ENCODE measurements around the gene UGT2B11. TPM values are rescaled to one million over a fixed set of nuclear protein-coding genes. Genes with fewer than 3 reads are reported as not detected.
A peak's percentile ranks its signal among the peaks of the same experiment; 100 is the strongest.
"Not testable (repeated sequence)": the region's sequence is repeated elsewhere in the genome, so short reads cannot be mapped to it uniquely, and the experiment has no call there.

Gene UGT2B11
- total and polyA plus RNA-seq, 2 experiments from 2014 or later, result 3.2 to 17.1 TPM

GRCh38 chr4:69181519-69182169 lies 32.9 kb downstream of the UGT2B11 start:
- H3K27me3 ChIP-seq; H2AFZ ChIP-seq; H3K4me2 ChIP-seq; H3K27ac ChIP-seq; H3K4me3 ChIP-seq; H3K9me2 ChIP-seq (replicated peaks; ENCODE audit: insufficient read depth); H4K20me1 ChIP-seq (ENCODE audit: insufficient read depth, poor library complexity, severe bottlenecking); H3K36me3 ChIP-seq (replicated peaks; ENCODE audit: insufficient read depth, low read depth); DNase-seq (ENCODE audit: low spot score); H3K4me1 ChIP-seq (ENCODE audit: insufficient read depth); H3K9me3 ChIP-seq (ENCODE audit: low read depth); H3K79me2 ChIP-seq: not testable (repeated sequence)
- WGBS (ENCODE audit: low lambda C conversion rate, missing lambda C conversion rate), result 90% methylated on average over 6 of the region's 6 CpGs

GRCh38 chr4:69179817-69180216 lies 34.7 kb downstream of the UGT2B11 start:
- peak; percentile 16 for DNase-seq (ENCODE audit: low spot score)
- WGBS (ENCODE audit: low lambda C conversion rate, missing lambda C conversion rate), result 61% methylated on average over 1 of the region's 1 CpG

GRCh38 chr4:69178751-69179205 lies 35.8 kb downstream of the UGT2B11 start:
- H2AFZ ChIP-seq, result peak overlapping the region; percentile 28
- not testable (repeated sequence) for H3K4me3 ChIP-seq; H3K36me3 ChIP-seq (replicated peaks; ENCODE audit: insufficient read depth, low read depth); H4K20me1 ChIP-seq (ENCODE audit: insufficient read depth, poor library complexity, severe bottlenecking); H3K27me3 ChIP-seq; H3K4me1 ChIP-seq (ENCODE audit: insufficient read depth); H3K79me2 ChIP-seq; H3K9me3 ChIP-seq (ENCODE audit: low read depth); H3K9me2 ChIP-seq (replicated peaks; ENCODE audit: insufficient read depth)
- peak overlapping the region; percentile 87 for H3K27ac ChIP-seq
- WGBS (ENCODE audit: low lambda C conversion rate, missing lambda C conversion rate), result 49% methylated on average over 6 of the region's 6 CpGs
- H3K4me2 ChIP-seq, result peak overlapping the region; percentile 65
- peak; percentile 9 for DNase-seq (ENCODE audit: low spot score)

More at GRCh38 chr4:69179817-69180216, 34.7 kb downstream of the UGT2B11 start:
- H3K9me3 ChIP-seq (ENCODE audit: low read depth); H3K36me3 ChIP-seq (replicated peaks; ENCODE audit: insufficient read depth, low read depth); H3K27me3 ChIP-seq; H2AFZ ChIP-seq; H3K79me2 ChIP-seq; H3K4me3 ChIP-seq; H3K9me2 ChIP-seq (replicated peaks; ENCODE audit: insufficient read depth); H4K20me1 ChIP-seq (ENCODE audit: insufficient read depth, poor library complexity, severe bottlenecking); H3K4me1 ChIP-seq (ENCODE audit: insufficient read depth): not testable (repeated sequence)
- Histone ChIP-seq H3K27ac (peak overlapping the region; percentile 87), H3K4me2 (peak overlapping the region; percentile 65)

GRCh38 chr4:69170233-69171134 lies 44.1 kb downstream of the UGT2B11 start:
- 44% methylated on average over 2 of the region's 2 CpGs for WGBS (ENCODE audit: low lambda C conversion rate, missing lambda C conversion rate)
- H3K9me2 ChIP-seq (replicated peaks; ENCODE audit: insufficient read depth); H3K9me3 ChIP-seq (ENCODE audit: low read depth); H4K20me1 ChIP-seq (ENCODE audit: insufficient read depth, poor library complexity, severe bottlenecking); H3K79me2 ChIP-seq; H3K27ac ChIP-seq; H3K4me3 ChIP-seq; H3K4me1 ChIP-seq (ENCODE audit: insufficient read depth); H3K27me3 ChIP-seq; H3K36me3 ChIP-seq (replicated peaks; ENCODE audit: insufficient read depth, low read depth): not testable (repeated sequence)
- peak overlapping the region; percentile 34 for H3K4me2 ChIP-seq
- TF ChIP-seq, protein P1, sequence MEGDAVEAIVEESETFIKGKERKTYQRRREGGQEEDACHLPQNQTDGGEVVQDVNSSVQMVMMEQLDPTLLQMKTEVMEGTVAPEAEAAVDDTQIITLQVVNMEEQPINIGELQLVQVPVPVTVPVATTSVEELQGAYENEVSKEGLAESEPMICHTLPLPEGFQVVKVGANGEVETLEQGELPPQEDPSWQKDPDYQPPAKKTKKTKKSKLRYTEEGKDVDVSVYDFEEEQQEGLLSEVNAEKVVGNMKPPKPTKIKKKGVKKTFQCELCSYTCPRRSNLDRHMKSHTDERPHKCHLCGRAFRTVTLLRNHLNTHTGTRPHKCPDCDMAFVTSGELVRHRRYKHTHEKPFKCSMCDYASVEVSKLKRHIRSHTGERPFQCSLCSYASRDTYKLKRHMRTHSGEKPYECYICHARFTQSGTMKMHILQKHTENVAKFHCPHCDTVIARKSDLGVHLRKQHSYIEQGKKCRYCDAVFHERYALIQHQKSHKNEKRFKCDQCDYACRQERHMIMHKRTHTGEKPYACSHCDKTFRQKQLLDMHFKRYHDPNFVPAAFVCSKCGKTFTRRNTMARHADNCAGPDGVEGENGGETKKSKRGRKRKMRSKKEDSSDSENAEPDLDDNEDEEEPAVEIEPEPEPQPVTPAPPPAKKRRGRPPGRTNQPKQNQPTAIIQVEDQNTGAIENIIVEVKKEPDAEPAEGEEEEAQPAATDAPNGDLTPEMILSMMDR (IDR thresholded peaks at IDR 0.05; ENCODE audit: poor library complexity), result peak; percentile 78
- peak; percentile 62 for DNase-seq (ENCODE audit: low spot score)
- H2AFZ ChIP-seq, result peak overlapping the region; percentile 70

DNA sequence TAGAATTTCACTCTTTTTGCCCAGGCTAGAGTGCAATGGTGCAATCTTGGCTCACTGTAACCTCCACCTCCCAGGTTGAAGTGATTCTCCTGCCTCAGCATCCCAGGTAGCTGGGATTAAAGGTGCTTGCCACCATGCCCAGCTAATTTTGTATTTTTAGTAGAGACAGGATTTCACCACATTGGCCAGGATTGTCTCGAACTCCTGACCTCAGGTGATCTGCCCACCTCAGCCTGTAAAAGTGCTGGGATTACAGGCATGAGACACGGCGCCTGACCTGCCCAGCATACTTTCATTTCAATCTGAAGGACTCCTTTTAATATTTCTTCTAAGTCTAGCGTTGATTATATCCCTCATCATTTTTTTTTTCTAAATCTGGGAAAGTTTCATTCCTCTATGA lies 45.4 kb downstream of the UGT2B11 start:
- not testable (repeated sequence) for H3K79me2 ChIP-seq; H3K9me3 ChIP-seq (ENCODE audit: low read depth); H3K27me3 ChIP-seq; H4K20me1 ChIP-seq (ENCODE audit: insufficient read depth, poor library complexity, severe bottlenecking); DNase-seq (ENCODE audit: low spot score); H3K9me2 ChIP-seq (replicated peaks; ENCODE audit: insufficient read depth); H3K27ac ChIP-seq; H2AFZ ChIP-seq; H3K4me2 ChIP-seq; H3K4me3 ChIP-seq; H3K36me3 ChIP-seq (replicated peaks; ENCODE audit: insufficient read depth, low read depth); H3K4me1 ChIP-seq (ENCODE audit: insufficient read depth)
- 96% methylated on average over 4 of the region's 4 CpGs for WGBS (ENCODE audit: low lambda C conversion rate, missing lambda C conversion rate)
